Hepatic stellate cell (primary cell): ENCODE data around the gene IRAG1.
"Not testable (repeated sequence)": the region's sequence is repeated elsewhere in the genome, so short reads cannot be mapped to it uniquely, and the experiment has no call there.

Source experiments
- DNase-seq: peaks from one replicate; pipeline ENCODE4 v3.0.0; 2011; ENCODE audit warnings: low spot score

The IRAG1 gene

DNA sequence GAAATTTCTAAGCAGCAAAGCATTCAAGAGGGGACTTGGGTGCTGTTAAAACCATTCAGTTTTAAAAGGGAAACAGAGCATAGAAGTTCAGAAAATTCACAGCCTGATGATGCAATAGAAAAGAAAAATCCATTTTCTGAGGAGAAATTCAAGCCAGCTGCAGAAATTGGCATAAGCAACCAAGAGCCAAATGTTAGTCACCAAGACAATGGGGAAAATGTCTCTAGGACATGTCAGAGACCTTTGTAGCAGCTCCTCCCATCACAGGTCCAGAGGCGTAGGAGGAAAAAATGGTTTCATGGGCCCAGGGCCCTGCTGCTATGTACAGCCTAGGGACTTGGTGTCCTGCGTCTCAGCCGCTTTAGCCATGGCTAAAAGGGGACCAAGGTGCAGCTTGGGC lies 5.5 kb upstream of the IRAG1 start:
- no peak for DNase-seq

DNA sequence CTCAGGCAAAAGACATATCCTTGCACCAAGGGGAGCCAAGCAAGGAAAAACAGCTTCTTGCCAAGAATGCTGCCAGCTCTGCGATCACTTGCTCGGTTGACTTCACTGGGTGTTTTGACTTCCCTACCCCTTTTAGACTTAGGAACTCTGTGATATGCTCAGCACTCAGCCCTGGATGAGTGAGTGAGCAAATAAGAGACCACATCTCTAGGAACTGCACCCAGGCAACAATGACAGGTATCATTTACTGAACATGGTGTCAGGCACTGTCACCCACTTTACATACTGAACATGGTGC lies 3.7 kb upstream of the IRAG1 start:
- DNase-seq: no peak

DNA sequence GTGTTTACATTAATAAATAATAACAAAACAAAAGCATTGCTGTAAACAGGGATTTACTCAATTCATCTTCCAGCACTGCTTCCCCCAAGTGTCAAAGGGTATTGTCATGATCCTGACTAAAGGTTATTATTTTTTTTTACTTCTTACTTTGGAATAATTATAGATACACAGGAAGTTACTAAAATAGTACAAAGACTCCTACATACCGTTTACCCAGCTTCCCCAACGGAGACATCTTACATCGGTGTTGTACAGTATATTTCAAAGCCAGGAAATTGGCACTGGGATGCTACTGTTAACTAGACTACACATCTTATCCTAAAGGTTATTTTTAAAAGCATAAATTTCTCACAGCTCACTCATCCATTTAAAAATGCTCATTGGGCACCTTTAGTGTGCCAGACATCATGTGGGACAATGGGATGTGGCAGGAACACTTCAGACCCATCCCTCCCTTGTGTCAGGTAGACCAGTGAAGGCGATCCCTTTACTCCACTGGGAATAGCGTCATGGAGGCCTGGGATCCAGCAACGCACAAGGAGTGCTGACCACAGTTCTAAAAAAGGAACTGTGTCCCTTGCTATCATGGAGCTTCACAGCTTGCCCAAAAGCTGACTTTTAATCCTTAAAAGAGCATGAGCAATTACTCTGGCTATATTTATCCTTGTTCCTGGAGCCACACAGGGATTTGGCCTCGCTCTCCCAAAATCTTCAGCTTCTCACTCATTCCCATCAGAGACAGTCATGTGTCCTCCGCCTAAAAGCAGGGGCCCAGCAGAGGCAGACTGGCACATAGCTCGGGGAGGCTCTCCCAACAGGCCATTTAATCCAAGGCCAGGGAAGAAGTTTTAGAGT lies 3.1 kb upstream of the IRAG1 start:
- DNase-seq: no peak

DNA sequence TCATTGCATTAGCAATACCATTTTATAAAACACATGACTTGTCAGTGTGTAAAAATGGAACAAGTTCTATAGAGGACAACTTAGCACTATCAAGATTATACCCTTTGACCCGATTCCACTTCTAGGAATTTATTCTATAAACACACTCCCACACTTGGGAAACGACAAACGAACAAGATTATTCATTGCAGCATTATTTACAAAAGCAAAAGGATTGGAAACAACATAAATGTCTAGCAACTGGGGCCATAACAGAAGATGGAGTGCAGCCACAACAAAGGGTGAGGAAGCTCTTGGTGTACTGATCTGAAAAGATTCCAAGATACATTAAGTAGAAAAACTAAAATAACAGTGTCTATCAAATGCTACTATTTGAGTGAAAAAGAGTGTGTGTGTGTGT lies 2.3 kb upstream of the IRAG1 start:
- DNase-seq: no peak

DNA sequence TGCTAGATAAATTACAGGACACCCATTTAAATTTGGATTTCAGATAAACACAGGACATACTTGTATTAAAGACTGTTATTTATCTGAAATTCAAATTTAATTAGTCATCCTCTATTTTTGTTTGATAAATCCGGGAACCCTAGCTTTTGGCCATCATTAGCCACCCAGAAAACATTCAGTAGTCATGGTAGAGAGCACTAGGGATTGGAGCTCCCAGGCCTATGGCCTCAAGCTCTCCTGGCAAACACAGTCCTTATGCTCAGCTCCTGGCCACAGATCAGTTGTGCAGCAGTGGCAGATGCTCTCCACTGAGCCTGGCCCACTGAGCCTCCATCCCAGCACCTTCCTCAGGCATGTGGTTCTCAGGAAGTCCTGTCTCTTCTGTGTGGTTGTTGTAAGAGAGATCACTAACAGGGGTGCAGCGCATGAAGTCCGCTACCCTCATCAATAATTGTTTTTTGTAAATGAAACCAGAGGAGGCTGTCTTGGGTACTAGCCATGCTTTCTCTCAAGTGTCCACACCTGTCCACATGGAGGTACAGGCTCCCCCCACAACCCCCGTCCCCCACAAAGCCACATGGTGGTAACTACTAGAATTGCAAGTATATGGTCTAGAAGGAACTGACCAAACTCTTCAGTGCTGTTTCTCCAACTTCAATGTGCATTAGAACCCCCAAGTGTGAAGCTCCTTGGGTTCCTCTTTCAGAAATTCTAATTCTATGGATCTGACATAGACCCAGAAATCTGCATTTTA lies 1.1 kb upstream of the IRAG1 start:
- DNase-seq: peak; percentile 70

DNA sequence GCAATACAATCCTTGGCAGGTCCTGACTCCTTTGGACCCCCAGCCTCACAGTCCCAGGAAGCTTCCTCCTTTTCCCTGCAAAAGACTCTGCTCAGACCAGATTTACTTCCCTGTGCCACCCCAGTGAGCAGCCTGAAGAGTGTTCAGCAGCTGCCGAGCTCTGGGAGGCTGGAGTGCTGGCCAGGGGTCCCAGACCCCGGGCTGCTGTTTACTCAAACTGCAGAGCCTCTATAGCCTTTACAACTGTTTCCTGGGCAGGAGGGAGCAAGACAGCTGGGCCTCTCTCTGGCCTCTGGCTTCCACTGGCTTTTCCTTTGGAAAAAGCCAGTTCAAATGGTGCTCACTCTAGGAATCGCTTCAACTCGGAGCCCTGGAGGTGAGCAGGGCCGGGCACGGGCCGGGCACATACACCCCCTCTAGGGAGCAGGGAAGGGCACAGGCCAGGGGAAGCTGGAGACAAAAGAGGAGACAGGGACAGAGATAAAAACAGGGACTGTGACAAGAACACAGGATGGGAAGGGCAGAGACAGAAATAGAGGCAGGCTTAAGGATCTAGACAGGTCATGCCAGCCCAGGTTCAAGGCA lies 932 bp downstream of the IRAG1 start:
- no peak for DNase-seq

DNA sequence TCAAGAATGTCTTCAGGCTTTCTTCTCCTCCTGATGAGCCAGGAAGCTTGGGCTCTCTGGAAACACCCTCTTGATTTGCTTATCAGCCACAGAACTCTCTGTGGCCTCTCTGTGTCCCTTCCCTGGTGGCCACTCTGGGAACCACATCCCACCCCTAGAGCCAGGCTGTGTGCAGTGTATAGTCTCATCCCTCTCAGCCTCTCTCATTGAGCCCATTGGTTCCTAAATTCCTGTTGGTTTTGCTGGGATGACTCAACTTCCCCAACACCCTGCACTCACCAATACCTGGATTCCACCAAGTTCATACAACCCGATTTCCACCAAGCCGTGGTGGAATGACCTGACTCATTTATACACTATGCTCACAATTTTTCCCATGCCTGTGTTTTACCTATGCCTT lies 5.2 kb downstream of the IRAG1 start:
- no peak for DNase-seq

DNA sequence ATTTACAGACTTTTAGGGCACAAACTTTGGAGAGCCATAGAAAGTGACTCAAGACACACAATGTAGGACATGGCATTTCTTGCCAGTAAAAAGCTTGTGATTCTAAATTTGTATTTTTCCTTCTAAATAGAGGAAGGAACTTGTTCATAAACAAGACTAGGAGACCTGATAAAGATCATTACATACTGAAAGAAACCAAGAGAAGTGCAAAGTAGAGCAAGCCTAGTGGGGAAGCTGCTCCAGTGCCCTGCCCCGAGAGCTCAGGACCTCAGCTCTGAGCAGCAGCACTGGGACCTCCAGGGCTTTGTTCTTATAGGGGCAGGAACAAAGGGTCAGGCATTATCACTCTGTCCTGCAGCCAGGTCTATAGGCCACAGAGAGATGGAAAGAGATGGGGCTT lies 7.2 kb downstream of the IRAG1 start:
- DNase-seq: no peak

DNA sequence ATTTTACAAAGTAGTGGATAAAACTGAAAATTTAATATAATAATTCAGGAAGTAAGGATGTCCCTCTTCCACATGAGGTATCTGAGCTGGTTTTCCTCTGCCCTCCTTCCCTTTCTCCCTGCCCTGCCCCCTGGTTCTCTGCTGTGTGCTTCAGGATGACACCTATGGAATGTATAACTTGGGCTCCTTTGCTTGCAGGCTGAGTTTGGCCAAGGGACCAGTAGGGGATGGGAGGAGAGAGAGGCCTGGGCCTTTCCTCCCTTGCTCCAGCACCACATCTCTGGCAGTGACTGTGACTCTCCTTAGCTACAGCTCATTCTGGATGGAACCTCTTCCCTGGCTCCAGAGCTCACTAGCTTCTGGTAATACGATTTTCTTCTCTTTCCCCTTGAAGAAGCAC lies 10.1 kb downstream of the IRAG1 start:
- no peak for DNase-seq

DNA sequence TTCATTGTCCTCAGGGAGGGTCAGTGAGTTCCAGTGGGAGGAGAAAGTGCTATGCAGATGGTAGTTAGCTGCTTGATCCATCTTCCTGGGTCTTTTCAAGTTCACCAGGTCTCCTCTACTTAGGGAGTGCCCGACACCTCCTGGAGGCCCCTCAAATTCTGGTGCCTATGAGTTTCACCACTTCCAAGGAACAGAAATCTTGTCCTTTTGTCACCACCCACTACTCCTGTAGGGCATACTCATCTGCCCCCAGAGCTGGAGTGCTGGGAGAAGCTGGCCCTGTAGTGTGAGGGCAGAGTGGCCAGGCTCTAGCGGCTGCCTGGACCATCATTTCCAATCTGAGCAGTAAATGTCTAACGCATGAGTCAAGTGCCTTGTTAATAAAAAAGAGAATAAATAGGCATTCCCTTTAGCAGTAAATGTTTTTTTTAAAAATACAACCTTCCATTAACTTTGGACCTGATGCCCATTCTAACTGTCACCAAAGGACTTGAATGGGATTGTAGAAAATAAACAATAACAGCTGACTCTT lies 12.5 kb downstream of the IRAG1 start:
- DNase-seq: no peak

DNA sequence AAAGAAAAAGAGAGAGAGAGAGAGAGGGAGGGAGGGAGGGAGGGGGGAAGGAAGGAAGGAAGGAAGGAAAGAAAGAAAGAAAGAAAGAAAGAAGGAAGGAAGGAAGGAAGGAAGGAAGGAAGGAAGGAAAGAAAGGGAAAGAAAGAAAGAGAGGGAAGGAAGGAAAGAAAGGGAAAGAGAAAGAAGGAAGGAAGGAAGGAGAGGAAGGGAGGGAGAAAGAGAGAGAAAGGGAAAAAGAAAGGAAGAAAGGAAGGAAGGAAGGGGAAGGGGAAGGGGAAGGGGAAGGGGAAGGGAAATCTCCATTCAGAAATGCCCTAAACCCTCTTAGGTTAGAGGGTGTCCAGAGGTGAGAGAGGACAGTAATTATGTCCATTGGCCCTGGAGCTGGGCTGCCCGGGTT lies 13.3 kb downstream of the IRAG1 start:
- not testable (repeated sequence) for DNase-seq

DNA sequence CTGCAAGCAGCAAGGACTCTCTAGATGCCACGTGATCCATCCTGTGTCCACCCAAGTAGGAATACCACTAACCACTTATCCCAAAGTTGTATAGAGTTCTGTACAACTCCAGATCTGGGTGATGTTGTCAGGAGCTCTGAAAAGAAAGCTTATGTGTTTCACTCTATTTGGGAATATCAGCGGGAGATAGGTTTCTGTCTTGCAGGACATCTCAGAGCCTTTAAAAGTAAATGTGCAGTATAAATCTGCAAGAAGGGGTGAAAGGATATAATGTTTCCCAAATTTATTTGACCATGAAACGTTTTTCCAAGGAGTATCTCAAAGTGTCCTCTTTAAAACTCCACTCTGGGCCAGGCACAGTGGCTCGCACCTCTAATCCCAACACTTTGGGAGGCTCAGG lies 13.9 kb downstream of the IRAG1 start:
- no peak for DNase-seq

DNA sequence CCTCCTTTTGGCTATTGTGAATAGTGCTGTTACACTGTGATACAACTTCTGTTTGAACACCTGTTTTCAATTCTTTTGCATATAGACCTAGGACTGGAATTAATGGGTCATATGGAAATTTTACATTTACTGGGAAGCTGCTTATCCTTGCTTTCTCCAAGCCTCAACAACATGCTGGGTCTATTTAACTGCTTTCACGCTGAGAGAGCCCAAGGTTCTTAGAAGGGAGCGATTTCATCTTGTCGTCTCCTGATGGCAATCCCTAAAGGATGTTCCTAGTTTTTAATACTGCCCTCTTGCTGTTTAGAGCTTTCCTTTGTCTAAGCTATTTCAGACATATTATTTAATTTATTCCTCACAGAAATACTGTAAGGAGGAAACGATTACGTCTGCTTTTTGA lies 15.5 kb downstream of the IRAG1 start:
- DNase-seq: no peak

DNA sequence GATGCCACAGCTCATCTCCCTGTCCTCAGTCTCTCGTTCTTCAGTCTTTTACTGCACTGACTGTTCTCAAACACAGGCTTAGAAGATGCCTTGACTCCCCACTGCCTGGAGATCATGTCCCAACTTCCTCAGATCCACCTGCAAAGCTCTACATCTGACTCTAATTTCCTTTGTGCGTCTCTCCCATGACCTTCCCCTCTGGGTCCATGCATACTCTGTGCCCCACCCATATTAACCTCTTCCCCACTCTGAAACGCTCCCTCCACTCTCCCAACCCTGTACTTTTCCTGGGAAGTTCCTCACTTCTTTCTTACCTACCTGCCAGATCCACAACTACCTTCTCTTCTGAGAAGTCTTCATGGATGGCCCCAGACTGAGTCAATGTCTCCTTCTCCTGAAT lies 16.6 kb downstream of the IRAG1 start:
- no peak for DNase-seq

DNA sequence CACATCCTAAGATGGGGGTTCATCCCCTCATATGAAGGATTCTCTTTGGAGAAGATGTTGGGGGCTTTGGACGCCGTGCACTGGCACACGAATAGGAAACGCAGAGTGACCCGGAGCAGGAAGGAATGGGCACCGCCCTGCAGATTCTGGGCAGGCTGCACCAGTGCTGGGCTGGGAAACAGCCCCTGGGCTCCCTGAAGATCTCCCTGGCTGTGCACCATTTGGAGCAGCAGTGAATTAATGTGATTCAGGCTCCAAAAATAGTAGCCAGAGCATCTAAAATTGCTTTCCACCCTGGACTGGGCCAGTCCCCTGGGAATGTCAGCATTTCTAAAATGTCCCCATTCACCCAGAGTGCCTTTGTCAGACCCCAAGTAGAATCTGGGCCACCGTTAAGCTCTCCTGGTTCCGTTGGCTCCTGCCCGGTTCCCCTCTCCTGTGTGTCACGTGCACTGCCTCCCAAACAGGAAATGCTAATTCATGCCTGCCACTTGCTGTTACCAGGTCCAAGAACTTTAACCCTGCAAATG lies 18.6 kb downstream of the IRAG1 start:
- DNase-seq: no peak

DNA sequence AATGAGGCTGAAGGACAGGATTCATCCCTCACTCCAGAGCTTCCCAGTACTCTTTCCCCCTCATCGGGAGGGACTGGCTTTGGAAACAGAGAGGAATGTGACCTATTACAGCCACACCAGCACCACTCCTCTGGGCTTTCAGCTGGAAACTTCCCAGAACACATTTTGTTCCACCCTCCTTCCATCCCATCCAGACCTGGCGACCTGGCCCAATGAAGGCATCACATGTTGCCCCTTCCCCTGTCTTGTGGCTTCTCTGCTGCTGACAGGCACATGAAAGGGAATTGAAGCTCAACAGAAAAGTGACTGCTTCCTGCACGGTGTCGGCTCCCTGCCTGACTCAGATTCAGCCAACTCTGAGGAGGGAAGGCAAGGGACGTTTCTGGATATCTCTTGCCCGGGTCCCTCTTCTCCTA lies 19.1 kb downstream of the IRAG1 start:
- DNase-seq: no peak

DNA sequence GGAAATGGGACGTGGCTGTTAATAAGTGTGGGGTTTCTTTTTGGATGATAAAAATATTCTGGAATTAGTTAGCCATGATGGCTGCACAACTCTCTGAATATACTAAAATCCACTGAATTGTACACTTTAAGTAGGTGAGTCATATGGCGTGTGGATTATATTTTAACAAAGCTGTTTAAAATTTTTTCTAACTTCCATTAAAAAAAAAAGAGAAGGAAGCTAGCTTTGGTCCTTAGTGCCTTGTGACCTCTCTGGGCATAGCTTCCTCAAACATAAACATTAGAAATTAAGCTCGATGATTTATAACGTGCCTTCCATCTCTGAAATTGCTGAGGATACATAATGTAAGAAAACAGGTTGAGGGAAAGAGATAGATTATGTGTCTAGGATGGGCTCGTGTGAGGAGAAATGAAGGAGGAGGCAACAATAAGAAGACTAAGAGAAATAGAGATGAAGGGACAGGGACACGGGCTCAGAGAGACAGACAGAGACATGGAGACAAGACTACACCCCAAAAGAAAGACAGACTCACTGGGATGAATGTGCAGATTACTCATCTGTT lies 20.0 kb downstream of the IRAG1 start:
- no peak for DNase-seq

DNA sequence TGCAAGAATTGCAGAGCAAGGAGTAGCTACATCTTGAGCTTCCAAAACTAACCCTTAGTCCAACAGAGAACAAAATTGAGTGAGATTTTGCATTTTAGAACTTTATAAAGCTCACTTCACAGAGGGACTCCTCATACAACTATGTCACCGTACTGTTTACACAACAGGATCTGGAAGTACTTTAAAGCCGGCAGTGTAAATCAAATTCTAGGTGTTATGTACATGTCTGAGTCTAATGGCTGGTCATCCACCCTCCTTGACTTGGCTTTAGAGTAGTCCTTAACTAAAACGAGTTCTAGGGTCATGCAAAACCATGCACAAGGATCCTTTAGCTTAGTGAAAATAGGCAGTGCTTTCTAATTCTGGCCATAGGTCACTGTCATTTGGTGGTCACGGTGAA lies 23.5 kb downstream of the IRAG1 start:
- no peak for DNase-seq

DNA sequence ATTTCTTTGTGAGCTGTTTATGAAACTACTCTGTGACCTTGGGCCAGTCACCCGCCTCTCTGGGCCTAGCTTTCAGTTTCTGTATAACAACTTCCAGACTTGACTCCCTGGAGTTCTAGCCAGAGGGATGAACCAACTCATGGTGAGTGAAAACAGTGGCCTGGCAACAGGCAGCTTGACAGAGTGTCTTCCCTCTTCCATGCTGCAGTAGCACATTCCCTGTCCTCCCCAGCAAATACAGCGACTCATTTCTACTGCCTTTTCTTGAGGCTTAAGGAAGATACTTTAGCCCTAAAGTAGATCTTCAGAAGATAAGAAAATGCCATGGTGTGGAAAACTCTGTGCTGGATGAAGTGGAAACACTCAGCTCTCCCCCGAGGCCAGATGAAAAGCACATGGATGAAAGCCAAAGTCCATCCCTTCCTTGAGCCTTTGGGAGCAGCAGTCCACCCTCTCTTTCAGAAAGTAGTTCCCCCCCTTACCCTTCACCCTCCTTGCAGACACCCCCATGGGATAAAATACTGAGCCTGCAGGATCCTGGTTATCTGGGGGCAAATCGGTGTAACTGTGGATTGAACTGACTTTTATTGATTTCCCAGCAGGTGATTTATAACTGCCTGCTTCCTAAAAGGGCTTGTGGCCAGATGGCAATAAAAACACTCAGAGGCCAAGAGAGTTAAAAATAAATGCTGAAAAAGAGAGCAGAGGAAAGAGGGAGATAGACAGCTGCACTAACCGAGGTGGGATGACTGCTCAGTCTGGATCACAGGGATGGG lies 24.1 kb downstream of the IRAG1 start:
- peak; percentile 68 for DNase-seq

DNA sequence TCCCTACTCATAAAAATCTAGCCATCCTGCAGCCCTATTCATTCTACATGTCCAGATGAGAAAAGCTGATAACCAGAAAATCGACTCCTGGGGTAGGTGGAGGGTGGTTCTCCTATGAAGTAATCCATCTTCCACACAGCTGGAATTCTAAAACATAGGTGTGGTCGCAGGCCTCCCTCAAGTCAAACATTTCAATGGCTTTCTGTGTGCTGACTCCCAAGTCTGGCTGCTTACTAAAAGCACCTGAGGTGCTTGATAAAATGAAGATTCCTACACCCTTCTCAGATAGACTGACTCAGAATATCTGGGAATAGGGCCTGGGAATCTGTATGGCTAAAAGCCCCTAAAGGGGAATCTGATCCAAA lies 26.1 kb downstream of the IRAG1 start:
- no peak for DNase-seq

DNA sequence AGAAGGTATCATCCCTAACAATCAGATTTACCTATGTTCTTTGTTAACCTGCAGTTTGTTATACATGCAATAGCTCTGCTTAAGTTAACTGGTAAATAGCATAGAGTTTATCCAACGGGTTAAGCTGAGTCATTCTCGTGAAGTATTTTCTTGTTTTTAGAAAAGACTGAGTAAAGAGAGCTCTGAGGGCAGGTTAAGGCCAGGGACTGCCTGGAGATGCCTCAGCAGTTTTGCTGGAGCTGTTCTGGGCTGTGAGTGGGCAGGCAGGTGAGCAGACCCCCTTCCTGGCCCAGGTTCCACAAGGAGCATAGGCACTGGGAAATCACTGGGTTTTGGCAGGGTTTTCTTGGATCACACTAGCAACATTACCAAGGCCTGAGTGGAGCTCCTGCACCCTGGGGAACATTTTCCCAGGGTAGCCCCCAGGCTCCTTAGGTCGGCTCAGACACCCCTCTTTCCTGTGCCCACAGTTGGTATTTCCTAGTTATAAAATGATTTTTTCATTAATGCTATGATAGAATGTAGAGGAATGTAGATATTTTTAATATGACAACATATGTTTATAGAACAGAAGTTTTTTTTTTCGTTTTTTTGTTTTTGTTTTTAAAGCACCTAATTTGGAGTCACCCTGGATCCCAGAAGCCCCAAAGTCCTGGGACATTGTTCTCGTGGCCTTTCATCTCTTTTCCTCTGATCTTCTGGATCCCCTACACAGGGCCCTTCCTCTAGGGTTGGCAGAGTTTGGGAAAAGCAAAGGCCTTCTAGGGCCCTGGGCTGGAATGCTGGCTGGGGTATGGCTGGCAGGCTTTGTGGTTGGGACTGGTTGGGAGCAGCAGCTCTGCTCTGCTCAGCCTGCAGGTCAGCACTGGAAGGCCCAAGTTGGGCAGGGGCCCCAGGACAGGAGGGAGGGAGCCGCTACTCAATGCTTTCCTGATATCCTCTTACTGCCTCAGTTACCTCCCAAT lies 26.7 kb downstream of the IRAG1 start:
- DNase-seq: no peak
